HepG2 (cell line): ENCODE data around the gene CORO7. TPM values are rescaled to one million over a fixed set of nuclear protein-coding genes. Genes with fewer than 3 reads are reported as not detected.
A peak's percentile ranks its signal among the peaks of the same experiment; 100 is the strongest.

ENCODE experiments used
- ATAC-seq: fragments of 200-7000 bp; cut with Tn5 transposase; 3 replicates; pipeline ENCODE4 v1.9.1; 2020; ENCODE audit warnings: mild to moderate bottlenecking, moderate library complexity
- BruUV-seq: library from RNA; stranded (reverse); fragments of 400-500 nt; replicated peaks from 2 replicates; lab custom pipeline; 2021; lab: Mats Ljungman, UMichigan
- CTCF ChIA-PET: fragments of 300-600 bp; formaldehyde crosslinking; extraction: SDS; loops from one replicate; lab custom pipeline; 2021; ENCODE audit warnings: low total read pairs, inconsistent platforms, low intra/inter-chr PET ratio; lab: Yijun Ruan, JAX
- POLR2A ChIA-PET: fragments of 350-600 bp; sonication (Branson Sonifier 250); formaldehyde crosslinking; loops from one replicate; lab custom pipeline; 2020; ENCODE audit warnings: antibody characterized with exemption, inconsistent platforms; lab: Yijun Ruan, JAX
- DNase-seq: peaks from one replicate; pipeline ENCODE4 v3.0.0-alpha.2; 2015; ENCODE audit warnings: low spot score
- FAIRE-seq: peaks from 3 replicates; lab custom pipeline; 2011; peaks lifted over from hg19 to GRCh38; lab: Jason Lieb, UNC
- H2AFZ ChIP-seq: one replicate; pipeline ENCODE4 v1.6.1; 2011; ENCODE audit warnings: low read length, inconsistent platforms
- H3K27ac ChIP-seq: fragments of 300-600 bp; 3 replicates; pipeline ENCODE4 v1.8.0; 2011; ENCODE audit warnings: mixed run types, mild to moderate bottlenecking, mixed read lengths, low read length, inconsistent platforms; ENCODE audit not compliant: insufficient read depth; ENCODE audit errors: extremely low read length
- H3K27me3 ChIP-seq, 2 experiments: fragments of 200-600 bp in 1 of 2; 2 replicates in 1 of 2; 3 replicates in 1 of 2; pipeline versions ENCODE4 v1.6.0 to v1.8.0; 2011; ENCODE audit warnings: low read length in 2 of 2, mild to moderate bottlenecking in 2 of 2, moderate library complexity in 2 of 2, inconsistent platforms in 1 of 2; ENCODE audit not compliant: insufficient read depth in 2 of 2, control insufficient read depth in 1 of 2
- H3K36me3 ChIP-seq, 2 experiments: fragments of 200-600 bp in 1 of 2; replicated peaks in 1 of 2; 2 replicates in 1 of 2; 3 replicates in 1 of 2; pipeline versions ENCODE4 v1.5.1 to v1.8.0; 2011; ENCODE audit warnings: low read length in 2 of 2, inconsistent platforms in 1 of 2; ENCODE audit not compliant: insufficient read depth in 2 of 2, control insufficient read depth in 1 of 2
- H3K4me1 ChIP-seq: 2 replicates; pipeline ENCODE4 v1.5.1; 2012; ENCODE audit warnings: low read length, inconsistent platforms; ENCODE audit not compliant: insufficient read depth
- H3K4me2 ChIP-seq: 2 replicates; pipeline ENCODE4 v1.6.0; 2011; ENCODE audit warnings: low read depth, low read length, inconsistent platforms
- H3K4me3 ChIP-seq, 3 experiments: fragments of 200-600 bp in 1 of 3; sonication (generic), shearing (Covaris generic) in 1 of 3; replicated peaks in 1 of 3; 2 replicates each; pipeline ENCODE4 v1.5.1; 2011 to 2016; ENCODE audit warnings: low read length in 3 of 3, inconsistent platforms in 2 of 3, low read depth in 2 of 3, mild to moderate bottlenecking in 2 of 3, control low read depth in 1 of 3, mixed read lengths in 1 of 3; ENCODE audit not compliant: insufficient read depth in 1 of 3
- H3K79me2 ChIP-seq: one replicate; pipeline ENCODE4 v1.6.1; 2011; ENCODE audit warnings: low read length, inconsistent platforms; ENCODE audit not compliant: insufficient read depth
- H3K9ac ChIP-seq: 2 replicates; pipeline ENCODE4 v1.6.0; 2011; ENCODE audit warnings: mild to moderate bottlenecking, low read depth, low read length, inconsistent platforms; ENCODE audit not compliant: insufficient read depth
- H3K9me3 ChIP-seq: 2 replicates; pipeline ENCODE4 v1.5.1; 2012; ENCODE audit warnings: mild to moderate bottlenecking, low read length
- H4K20me1 ChIP-seq: 2 replicates; pipeline ENCODE4 v1.6.0; 2011; ENCODE audit warnings: inconsistent platforms, mild to moderate bottlenecking, low read length, moderate library complexity; ENCODE audit not compliant: insufficient read depth
- AGO1 ChIP-seq: fragments of 200-400 bp; formaldehyde crosslinking; IDR thresholded peaks from 2 replicates; pipeline ENCODE4 v1.6.1; 2017; ENCODE audit warnings: mild to moderate bottlenecking, low read depth, low read length, moderate library complexity; ENCODE audit not compliant: poor library complexity, severe bottlenecking
- FOXJ3 ChIP-seq: sonication (generic); formaldehyde crosslinking; IDR thresholded peaks from 2 replicates; pipeline ENCODE4 v1.4.0; 2020; ENCODE audit warnings: missing genetic modification reagents, mild to moderate bottlenecking, borderline replicate concordance
- GABPB1 ChIP-seq: IDR thresholded peaks from 2 replicates; pipeline ENCODE4 v1.6.1; 2016; ENCODE audit warnings: mild to moderate bottlenecking, missing genetic modification reagents, moderate library complexity, missing compliant biosample characterization
- HNF4A ChIP-seq: sonication (generic); formaldehyde crosslinking; IDR thresholded peaks from 2 replicates; pipeline ENCODE4 v1.4.0; 2020; ENCODE audit warnings: missing genetic modification reagents
- HNF4G ChIP-seq, 2 experiments: sonication (generic) in 1 of 2; formaldehyde crosslinking in 1 of 2; IDR thresholded peaks; 2 replicates each; pipeline versions ENCODE4 v1.4.0 to v1.6.1; 2011 to 2020; ENCODE audit warnings: borderline replicate concordance in 2 of 2, low read depth in 2 of 2, mild to moderate bottlenecking in 2 of 2, low read length in 1 of 2, missing genetic modification reagents in 1 of 2, moderate library complexity in 1 of 2
- KMT2A ChIP-seq: sonication (generic); formaldehyde crosslinking; IDR thresholded peaks from 2 replicates; pipeline ENCODE4 v1.4.0; 2020; ENCODE audit warnings: missing genetic modification reagents
- NR2F6 ChIP-seq, 2 experiments: IDR thresholded peaks; 2 replicates each; pipeline ENCODE4 v1.6.1; 2016; ENCODE audit warnings: antibody characterized with exemption in 1 of 2, mild to moderate bottlenecking in 1 of 2
- PITX1 ChIP-seq: sonication (generic); formaldehyde crosslinking; IDR thresholded peaks from 2 replicates; pipeline ENCODE4 v1.5.1; 2020; ENCODE audit warnings: mild to moderate bottlenecking, missing genetic modification reagents
- SRSF1 ChIP-seq: fragments of 200-400 bp; formaldehyde crosslinking; optimal IDR thresholded peaks from 2 replicates; pipeline ENCODE3; 2017; ENCODE audit warnings: mild to moderate bottlenecking, low read depth, low read length, moderate library complexity
- TFAP4 ChIP-seq: sonication (generic); IDR thresholded peaks from 2 replicates; pipeline ENCODE4 v1.6.1; 2016; ENCODE audit warnings: low read depth, borderline replicate concordance
- ZBTB7B ChIP-seq: sonication (generic); formaldehyde crosslinking; IDR thresholded peaks from 2 replicates; pipeline ENCODE4 v1.4.0; 2020; ENCODE audit warnings: missing genetic modification reagents
- ZNF746 ChIP-seq: sonication (generic); formaldehyde crosslinking; IDR thresholded peaks from 2 replicates; pipeline ENCODE4 v1.8.0; 2022; ENCODE audit warnings: mild to moderate bottlenecking, missing genetic modification reagents
- WGBS: methylation state at CpG from one replicate; pipeline ENCODE4 v1.1.6; 2017; ENCODE audit warnings: low lambda C conversion rate; 5-methylcytosine and 5-hydroxymethylcytosine counted together
- in situ Hi-C: cut with HindIII; loops from 2 replicates; pipeline ENCODE4 v1.10.0; 2017; ENCODE audit warnings: low pct_unique_long_range_greater_than_20kb; ENCODE audit not compliant: extremely low pct_ligation_motif_present
- intact Hi-C: fragments of 100-400 bp; cut with micrococcal nuclease; formaldehyde crosslinking; loops from one replicate; pipeline ENCODE4 v1.10.0; 2022; ENCODE audit not compliant: unreplicated experiment
- polyA plus RNA-seq, 8 experiments: library from polyadenylated mRNA; depleted of rRNA in 3 of 8; stranded (reverse) in 7 of 8; unstranded in 1 of 8; fragments of >200 nt; fragmentation: Illumina TruSeq in 4 of 8; extraction: Trizol in 4 of 8; gene quantifications; 2 replicates each; pipeline versions ENCODE4 v1.2.1 to v1.2.3, GENCODE V29; 2011 to 2016; ENCODE audit warnings: low read depth in 4 of 8, missing spikeins in 1 of 8, mixed read lengths in 1 of 8; ENCODE audit not compliant: insufficient read depth in 1 of 8
- total RNA-seq, 5 experiments: library from RNA; depleted of rRNA; stranded (reverse); fragments of >200 nt; fragmentation: Illumina TruSeq; extraction: Trizol; gene quantifications; 2 replicates each; pipeline ENCODE4 v1.2.3, GENCODE V29; 2016; ENCODE audit warnings: low read depth in 1 of 5
- TF ChIP-seq, protein P1 (sequence below): sonication (generic); formaldehyde crosslinking; IDR thresholded peaks from 2 replicates; pipeline ENCODE4 v1.4.0; 2020; ENCODE audit warnings: missing genetic modification reagents
- TF ChIP-seq, protein P2 (sequence below): sonication (generic); formaldehyde crosslinking; IDR thresholded peaks from 2 replicates; pipeline ENCODE4 v1.5.1; 2020; ENCODE audit warnings: mild to moderate bottlenecking, missing genetic modification reagents, moderate library complexity

The CORO7 gene
- total and polyA plus RNA-seq, 2 of the 13 experiments (the other 11 are each of a cell fraction or from before 2014, with no cell fraction given), result 9.9 to 14.3 TPM

GRCh38 chr16:4317532-4318450, 98.6 kb downstream of the CORO7 start:
- peaks cover 3 to 53% of the 10 kb centered on the region in 2 experiments; a peak in 4 of 5 replicates for H3K27me3 ChIP-seq
- peaks cover 83% of the 10 kb centered on the region for H3K4me1 ChIP-seq
- intact Hi-C loops (no loop called here), in situ Hi-C loops (no loop called here)
- ChIA-PET POLR2A (interaction anchor here (0.8 to 2.6 kb wide), 7 partner anchors 10 to 64 kb away, joined by 3 to 12 read pairs (median 3); partner anchors contain the start of gene TFAP4), CTCF (no interaction called here)
- H3K9ac ChIP-seq, result no peak overlapping the region
- ATAC-seq (peak; percentile 1; the same call in 2 of the 3 replicates), FAIRE-seq (no peak), DNase-seq (no peak)
- H2AFZ ChIP-seq, result no peak overlapping the region
- H3K27ac ChIP-seq, result no peak overlapping the region
- no peaks in the 10 kb centered on the region for H3K36me3 ChIP-seq
- WGBS, result 10% methylated on average over 11 of the region's 12 CpGs
- H3K79me2 ChIP-seq, result no peaks in the 10 kb centered on the region
- no TSS peak for BruUV-seq
- H3K4me3 ChIP-seq, result peak overlapping the region in 1 of 3 experiments; percentile 69; a peak in 2 of 6 replicates
- H4K20me1 ChIP-seq, result 0 out of 2 replicates have a peak, but pooled peaks cover 3% of the 10 kb centered on the region
- peak overlapping the region; percentile 71 for H3K4me2 ChIP-seq
- no peaks in the 10 kb centered on the region for H3K9me3 ChIP-seq
- TF ChIP-seq PITX1 (CRISPR knock-in tag) (no peak), NR2F6 (IDR thresholded peaks at IDR 0.05) (peak; percentile 83), NR2F6 (CRISPR knock-in tag; IDR thresholded peaks at IDR 0.05) (no peak), ZBTB7B (CRISPR knock-in tag) (0 out of 2 replicates have a peak, but pooled peaks have one; percentile 33), ZNF746 (CRISPR knock-in tag) (0 out of 2 replicates have a peak, but pooled peaks have one; percentile 28), SRSF1 (peak; percentile 57), TFAP4 (peak; percentile 53; the same call in 1 of the 2 replicates), KMT2A (CRISPR knock-in tag) (no peak), GABPB1 (peak; percentile 8; the same call in 1 of the 2 replicates), AGO1 (peak; percentile 55), HNF4G (IDR thresholded peaks at IDR 0.05; ENCODE audit: borderline replicate concordance, low read depth, low read length) (peak; percentile 28; the same call in 1 of the 2 replicates), HNF4G (CRISPR knock-in tag; IDR thresholded peaks at IDR 0.05; ENCODE audit: borderline replicate concordance, low read depth) (no peak), FOXJ3 (CRISPR knock-in tag) (no peak), HNF4A (CRISPR knock-in tag) (peak; percentile 37; the same call in 1 of the 2 replicates)
- TF ChIP-seq, protein P1, sequence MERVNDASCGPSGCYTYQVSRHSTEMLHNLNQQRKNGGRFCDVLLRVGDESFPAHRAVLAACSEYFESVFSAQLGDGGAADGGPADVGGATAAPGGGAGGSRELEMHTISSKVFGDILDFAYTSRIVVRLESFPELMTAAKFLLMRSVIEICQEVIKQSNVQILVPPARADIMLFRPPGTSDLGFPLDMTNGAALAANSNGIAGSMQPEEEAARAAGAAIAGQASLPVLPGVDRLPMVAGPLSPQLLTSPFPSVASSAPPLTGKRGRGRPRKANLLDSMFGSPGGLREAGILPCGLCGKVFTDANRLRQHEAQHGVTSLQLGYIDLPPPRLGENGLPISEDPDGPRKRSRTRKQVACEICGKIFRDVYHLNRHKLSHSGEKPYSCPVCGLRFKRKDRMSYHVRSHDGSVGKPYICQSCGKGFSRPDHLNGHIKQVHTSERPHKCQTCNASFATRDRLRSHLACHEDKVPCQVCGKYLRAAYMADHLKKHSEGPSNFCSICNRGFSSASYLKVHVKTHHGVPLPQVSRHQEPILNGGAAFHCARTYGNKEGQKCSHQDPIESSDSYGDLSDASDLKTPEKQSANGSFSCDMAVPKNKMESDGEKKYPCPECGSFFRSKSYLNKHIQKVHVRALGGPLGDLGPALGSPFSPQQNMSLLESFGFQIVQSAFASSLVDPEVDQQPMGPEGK, result peak; percentile 34; the same call in 1 of the 2 replicates
- TF ChIP-seq, protein P2, sequence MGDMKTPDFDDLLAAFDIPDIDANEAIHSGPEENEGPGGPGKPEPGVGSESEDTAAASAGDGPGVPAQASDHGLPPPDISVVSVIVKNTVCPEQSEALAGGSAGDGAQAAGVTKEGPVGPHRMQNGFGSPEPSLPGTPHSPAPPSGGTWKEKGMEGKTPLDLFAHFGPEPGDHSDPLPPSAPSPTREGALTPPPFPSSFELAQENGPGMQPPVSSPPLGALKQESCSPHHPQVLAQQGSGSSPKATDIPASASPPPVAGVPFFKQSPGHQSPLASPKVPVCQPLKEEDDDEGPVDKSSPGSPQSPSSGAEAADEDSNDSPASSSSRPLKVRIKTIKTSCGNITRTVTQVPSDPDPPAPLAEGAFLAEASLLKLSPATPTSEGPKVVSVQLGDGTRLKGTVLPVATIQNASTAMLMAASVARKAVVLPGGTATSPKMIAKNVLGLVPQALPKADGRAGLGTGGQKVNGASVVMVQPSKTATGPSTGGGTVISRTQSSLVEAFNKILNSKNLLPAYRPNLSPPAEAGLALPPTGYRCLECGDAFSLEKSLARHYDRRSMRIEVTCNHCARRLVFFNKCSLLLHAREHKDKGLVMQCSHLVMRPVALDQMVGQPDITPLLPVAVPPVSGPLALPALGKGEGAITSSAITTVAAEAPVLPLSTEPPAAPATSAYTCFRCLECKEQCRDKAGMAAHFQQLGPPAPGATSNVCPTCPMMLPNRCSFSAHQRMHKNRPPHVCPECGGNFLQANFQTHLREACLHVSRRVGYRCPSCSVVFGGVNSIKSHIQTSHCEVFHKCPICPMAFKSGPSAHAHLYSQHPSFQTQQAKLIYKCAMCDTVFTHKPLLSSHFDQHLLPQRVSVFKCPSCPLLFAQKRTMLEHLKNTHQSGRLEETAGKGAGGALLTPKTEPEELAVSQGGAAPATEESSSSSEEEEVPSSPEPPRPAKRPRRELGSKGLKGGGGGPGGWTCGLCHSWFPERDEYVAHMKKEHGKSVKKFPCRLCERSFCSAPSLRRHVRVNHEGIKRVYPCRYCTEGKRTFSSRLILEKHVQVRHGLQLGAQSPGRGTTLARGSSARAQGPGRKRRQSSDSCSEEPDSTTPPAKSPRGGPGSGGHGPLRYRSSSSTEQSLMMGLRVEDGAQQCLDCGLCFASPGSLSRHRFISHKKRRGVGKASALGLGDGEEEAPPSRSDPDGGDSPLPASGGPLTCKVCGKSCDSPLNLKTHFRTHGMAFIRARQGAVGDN (CRISPR knock-in tag), result 0 out of 2 replicates have a peak, but pooled peaks have one; percentile 4
